Measurements from ENCODE around the gene PHF23.

The PHF23 gene

GRCh38 chr17:7196651-7197401 is 42.4 kb downstream of the PHF23 start:
- DNase-seq = no peak

DNA sequence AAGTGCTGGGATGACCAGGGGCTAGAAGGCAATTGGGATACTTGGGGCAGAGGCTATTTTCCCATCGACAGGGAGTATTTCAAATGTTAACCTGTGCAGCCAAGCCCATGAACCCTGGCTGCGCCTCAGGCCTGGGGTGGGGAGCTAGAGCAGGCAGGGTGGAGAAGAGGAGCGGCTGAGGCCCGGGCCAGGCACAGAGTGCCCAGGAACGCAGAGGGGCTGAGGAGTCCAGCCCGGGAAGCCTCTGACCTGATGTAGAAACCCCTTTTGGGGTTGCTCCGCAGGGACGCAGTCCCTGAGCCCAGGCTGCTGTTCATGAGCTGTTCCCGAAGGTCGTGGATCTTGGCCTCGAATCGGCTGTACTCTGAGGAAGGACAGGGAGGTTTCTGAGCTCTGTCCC is 43.3 kb downstream of the PHF23 start:
- DNase-seq = no peak

DNA sequence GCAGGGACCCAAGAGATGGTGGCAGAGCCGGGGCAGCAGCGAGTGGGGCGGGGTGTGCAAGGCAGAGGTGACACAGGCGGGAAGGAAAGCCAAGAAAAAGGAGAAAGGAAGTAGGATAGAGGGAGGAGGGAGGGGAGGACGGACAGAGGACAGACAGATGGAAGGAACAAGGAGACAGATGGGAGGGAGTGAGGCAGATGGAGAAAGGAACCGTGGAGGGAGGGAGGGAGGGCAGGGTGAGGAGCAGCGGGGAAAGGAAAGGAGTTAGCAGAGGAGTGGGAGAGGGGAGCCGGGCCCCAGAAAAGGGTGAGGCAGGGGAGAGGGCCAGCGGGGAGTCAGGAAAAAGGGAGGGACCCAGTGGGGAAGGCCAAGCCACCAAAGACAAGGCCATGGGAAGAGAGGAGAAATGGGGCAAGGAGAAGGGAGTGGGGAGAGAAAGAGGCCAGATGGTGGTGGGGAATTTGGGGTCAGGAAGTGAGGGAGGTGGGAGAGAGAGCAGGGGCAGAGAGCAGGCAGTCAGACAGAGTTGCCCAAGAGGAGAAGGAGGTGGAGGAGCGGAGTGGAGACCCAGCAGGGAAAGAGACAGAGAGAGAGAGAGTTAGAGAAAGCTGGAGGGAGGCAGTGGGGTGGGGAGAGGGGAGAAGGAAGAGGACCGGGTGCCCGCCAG is 46.9 kb downstream of the PHF23 start:
- no peak for DNase-seq

DNA sequence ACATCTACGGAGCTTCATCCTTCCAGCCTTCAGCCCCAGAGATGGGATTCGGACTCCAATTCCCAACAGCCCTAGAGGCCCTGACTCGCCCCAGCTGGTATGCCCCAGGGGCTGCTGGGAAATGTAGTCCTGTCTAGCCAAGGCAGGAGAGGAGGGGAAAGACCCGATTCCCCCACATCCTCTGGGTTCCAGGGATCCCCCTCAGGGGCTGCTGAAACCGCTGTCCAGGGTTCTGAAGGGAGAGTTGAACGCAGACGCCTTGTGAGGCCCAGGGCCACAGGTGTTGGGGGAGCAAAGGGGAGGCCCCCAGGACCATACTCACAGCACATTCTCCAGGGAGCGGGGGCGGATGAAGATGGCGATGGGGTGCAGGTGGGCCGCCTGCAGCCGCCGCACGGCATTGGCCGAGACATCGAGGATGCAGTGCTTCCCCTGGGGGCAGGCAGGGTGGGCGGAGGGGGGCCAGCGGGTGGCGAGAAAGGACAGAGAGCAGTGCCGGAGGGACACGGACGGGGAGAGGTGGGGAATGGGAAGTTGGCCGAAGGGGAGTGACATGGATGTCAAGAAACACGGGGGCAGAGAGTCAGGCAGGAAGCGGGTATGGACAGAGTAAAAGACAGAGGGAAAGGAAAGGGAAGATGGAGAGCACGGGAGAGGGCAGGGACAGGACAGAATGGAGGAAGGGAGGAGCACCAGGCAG is 47.5 kb downstream of the PHF23 start:
- no peak for DNase-seq

- no peak for DNase-seq
These were observed 48.2 kb downstream of the PHF23 start for GRCh38 chr17:7191069-7191468.

- DNase-seq = no peak
These were observed 48.9 kb downstream of the PHF23 start for GRCh38 chr17:7190276-7190917.

DNA sequence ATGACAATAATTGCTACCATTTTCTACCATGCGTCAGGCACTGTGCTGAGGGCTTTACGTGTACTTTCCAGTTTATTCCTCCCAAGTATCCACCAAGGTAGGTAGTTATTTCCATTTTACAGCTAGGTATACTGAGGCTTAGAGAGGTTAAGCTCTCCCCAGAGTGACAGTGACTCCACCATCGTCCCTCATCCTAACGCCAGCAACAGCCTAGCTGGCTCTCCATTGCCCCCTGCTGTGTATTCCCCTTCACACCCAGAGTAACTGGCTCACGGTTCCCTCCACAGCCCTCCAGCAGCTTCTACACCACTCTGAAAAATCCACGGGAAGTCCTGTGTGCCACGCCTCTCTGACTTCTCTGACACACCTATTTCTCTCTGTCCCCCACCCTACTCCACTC is 53.0 kb downstream of the PHF23 start:
- no peak for DNase-seq

All from SIG-M5 (cell line).